ENCODE measurements around the gene MOK.

DNA sequence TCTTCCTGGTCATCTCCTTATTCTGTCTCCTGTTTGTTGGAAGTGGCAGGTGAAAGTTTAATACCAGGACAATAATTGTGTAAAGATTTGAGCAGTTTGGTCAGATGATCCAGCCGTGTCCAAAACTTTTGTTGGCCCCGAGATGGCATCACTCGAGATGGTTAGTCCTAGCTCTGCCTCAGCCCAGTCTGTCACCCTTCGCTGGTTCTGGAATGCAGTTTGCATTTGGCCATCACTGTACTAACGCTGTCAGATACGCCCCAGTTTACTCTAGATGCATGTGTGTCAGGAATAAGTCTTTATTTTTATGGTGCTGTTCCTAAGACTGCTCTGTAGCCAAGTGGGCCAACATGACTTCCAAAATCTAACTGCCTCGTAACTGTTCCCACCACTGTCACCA, 79.6 kb downstream of the MOK start:
- TF ChIP-seq, protein P1, sequence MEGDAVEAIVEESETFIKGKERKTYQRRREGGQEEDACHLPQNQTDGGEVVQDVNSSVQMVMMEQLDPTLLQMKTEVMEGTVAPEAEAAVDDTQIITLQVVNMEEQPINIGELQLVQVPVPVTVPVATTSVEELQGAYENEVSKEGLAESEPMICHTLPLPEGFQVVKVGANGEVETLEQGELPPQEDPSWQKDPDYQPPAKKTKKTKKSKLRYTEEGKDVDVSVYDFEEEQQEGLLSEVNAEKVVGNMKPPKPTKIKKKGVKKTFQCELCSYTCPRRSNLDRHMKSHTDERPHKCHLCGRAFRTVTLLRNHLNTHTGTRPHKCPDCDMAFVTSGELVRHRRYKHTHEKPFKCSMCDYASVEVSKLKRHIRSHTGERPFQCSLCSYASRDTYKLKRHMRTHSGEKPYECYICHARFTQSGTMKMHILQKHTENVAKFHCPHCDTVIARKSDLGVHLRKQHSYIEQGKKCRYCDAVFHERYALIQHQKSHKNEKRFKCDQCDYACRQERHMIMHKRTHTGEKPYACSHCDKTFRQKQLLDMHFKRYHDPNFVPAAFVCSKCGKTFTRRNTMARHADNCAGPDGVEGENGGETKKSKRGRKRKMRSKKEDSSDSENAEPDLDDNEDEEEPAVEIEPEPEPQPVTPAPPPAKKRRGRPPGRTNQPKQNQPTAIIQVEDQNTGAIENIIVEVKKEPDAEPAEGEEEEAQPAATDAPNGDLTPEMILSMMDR (IDR thresholded peaks at IDR 0.05), result no peak
- no peak for TF ChIP-seq POLR2A (IDR thresholded peaks at IDR 0.05)

Measured in ovary (tissue), 3 donors.